Central memory CD8-positive, alpha-beta T cell (primary cell): ENCODE data around the gene NLRP1.

ENCODE experiments used
- ATAC-seq: fragments of 150-1000 bp; cut with Tn5 transposase; replicated peaks from 2 replicates; pipeline ENCODE4 v1.10.0; 2022; ENCODE audit warnings: mild to moderate bottlenecking, moderate FRiP score, moderate number of reproducible peaks; ENCODE audit not compliant: poor library complexity, severe bottlenecking; ENCODE audit errors: extremely low read depth
- DNase-seq, 2 donors: peaks; one replicate each; pipeline ENCODE4 v3.0.0; 2021; ENCODE audit warnings: low spot score in 2 of 2
- H3K27ac Mint-ChIP-seq: one replicate; pipeline ENCODE4 v1.8.0; 2022; ENCODE audit warnings: low read depth, mild to moderate bottlenecking, moderate library complexity, mixed read lengths
- H3K27me3 Mint-ChIP-seq: one replicate; pipeline ENCODE4 v1.8.0; 2022; ENCODE audit warnings: mixed read lengths
- H3K36me3 Mint-ChIP-seq: one replicate; pipeline ENCODE4 v1.8.0; 2022; ENCODE audit warnings: mild to moderate bottlenecking, moderate library complexity, mixed read lengths; ENCODE audit not compliant: insufficient read depth
- H3K4me1 Mint-ChIP-seq: one replicate; pipeline ENCODE4 v1.8.0; 2022; ENCODE audit warnings: mixed read lengths
- H3K4me3 Mint-ChIP-seq: one replicate; pipeline ENCODE4 v1.8.0; 2022; ENCODE audit warnings: mild to moderate bottlenecking, moderate library complexity, mixed read lengths
- H3K9me3 Mint-ChIP-seq: one replicate; pipeline ENCODE4 v1.8.0; 2022; ENCODE audit warnings: mixed read lengths

NLRP1 gene

GRCh38 chr17:5467416-5467815 lies 116.9 kb downstream of the NLRP1 start:
- DNase-seq (no peak), ATAC-seq (no peak)
- Mint-ChIP-seq H3K4me3 (peak overlapping the region; percentile 73), H3K27ac (peak overlapping the region; percentile 50), H3K4me1 (peaks cover 37% of the 10 kb centered on the region), H3K36me3 (peaks cover 13% of the 10 kb centered on the region), H3K27me3 (no peaks in the 10 kb centered on the region), H3K9me3 (no peaks in the 10 kb centered on the region)

GRCh38 chr17:5466295-5466694 lies 118.0 kb downstream of the NLRP1 start:
- ATAC-seq (no peak), DNase-seq (no peak)
- H3K27ac Mint-ChIP-seq, result no peak overlapping the region
- H3K9me3 Mint-ChIP-seq, result no peaks in the 10 kb centered on the region
- H3K4me3 Mint-ChIP-seq, result no peak overlapping the region
- H3K4me1 Mint-ChIP-seq, result peaks cover 37% of the 10 kb centered on the region
- H3K36me3 Mint-ChIP-seq, result peaks cover 10% of the 10 kb centered on the region
- no peaks in the 10 kb centered on the region for H3K27me3 Mint-ChIP-seq

- Mint-ChIP-seq H3K4me1 (peaks cover 37% of the 10 kb centered on the region), H3K27ac (peak overlapping the region; percentile 53), H3K36me3 (peaks cover 19% of the 10 kb centered on the region), H3K4me3 (no peak overlapping the region), H3K9me3 (no peaks in the 10 kb centered on the region), H3K27me3 (no peaks in the 10 kb centered on the region)
- no peak for DNase-seq
- no peak for ATAC-seq
These were observed 119.4 kb downstream of the NLRP1 start for GRCh38 chr17:5464717-5465507.
